Measurements from ENCODE around the gene NCOA5.

NCOA5 gene

GRCh38 chr20:46058599-46059281 lies 31.0 kb downstream of the NCOA5 start:
- no peak for DNase-seq

- DNase-seq, result no peak
Measured at GRCh38 chr20:46057856-46058598, 31.7 kb downstream of the NCOA5 start.

DNA sequence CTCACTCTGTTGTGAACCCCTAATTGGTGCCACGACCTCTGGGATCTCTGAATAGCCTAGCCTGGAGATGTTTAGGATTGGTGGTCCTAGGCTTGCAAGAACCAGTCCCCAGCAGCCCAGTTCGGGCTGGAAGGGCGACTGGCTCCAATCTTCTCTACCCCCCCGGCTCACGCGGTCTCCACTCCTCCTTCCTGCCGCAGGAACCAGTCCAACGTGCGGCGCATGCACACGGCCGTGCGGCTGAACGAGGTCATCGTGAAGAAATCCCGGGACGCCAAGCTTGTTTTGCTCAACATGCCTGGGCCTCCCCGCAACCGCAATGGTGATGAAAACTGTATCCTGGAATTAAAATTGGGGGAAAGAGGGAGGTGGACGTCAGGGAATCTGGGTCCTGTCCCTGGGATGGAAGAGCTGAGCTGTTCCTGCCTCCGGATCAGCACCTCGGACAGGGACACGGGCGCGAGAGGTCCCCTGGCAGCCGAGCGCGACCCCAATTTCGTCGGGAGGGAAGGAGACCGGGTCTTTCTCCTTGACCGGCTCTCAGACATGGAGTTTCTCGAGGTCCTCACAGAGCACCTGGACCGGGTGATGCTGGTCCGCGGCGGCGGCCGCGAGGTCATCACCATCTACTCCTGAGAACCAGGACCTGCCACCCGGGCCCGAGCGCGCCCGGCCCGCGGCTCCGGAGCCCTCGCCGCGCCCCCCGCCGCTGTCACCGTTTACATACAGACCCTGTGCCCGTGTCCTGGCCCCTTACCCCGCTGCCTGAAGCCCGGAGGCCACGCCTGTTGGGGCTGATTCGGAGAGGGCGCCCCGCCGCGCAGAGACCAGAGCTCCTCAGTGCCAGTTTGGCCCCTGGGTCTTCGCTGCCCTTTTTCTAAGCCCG lies 32.5 kb downstream of the NCOA5 start:
- peak; percentile 16 for DNase-seq

GRCh38 chr20:46056027-46056833 lies 33.5 kb downstream of the NCOA5 start:
- DNase-seq, result no peak

- DNase-seq, result no peak
Measured at GRCh38 chr20:46055269-46055668, 34.5 kb downstream of the NCOA5 start.

DNA sequence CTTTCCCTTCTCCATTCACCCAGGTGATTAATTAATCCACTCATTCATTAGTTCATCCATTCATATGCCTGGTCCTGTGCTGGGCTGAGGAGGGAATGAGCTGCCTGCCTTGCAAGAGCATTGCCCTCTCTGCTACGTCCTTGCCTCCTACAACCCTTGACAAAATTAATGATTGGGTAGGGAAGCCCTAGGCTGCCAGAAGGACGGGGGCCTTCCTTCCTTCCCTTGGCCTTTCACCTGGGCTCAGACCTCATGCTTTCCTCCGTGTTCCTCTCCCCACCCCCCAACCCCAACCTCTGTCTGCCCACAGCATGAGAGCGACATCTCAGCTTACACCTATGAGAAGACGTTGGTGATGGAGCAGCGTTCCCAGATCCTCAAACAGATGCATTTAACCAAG lies 35.2 kb downstream of the NCOA5 start:
- no peak for DNase-seq

GRCh38 chr20:46053416-46053815 lies 36.3 kb downstream of the NCOA5 start:
- no peak for DNase-seq

DNA sequence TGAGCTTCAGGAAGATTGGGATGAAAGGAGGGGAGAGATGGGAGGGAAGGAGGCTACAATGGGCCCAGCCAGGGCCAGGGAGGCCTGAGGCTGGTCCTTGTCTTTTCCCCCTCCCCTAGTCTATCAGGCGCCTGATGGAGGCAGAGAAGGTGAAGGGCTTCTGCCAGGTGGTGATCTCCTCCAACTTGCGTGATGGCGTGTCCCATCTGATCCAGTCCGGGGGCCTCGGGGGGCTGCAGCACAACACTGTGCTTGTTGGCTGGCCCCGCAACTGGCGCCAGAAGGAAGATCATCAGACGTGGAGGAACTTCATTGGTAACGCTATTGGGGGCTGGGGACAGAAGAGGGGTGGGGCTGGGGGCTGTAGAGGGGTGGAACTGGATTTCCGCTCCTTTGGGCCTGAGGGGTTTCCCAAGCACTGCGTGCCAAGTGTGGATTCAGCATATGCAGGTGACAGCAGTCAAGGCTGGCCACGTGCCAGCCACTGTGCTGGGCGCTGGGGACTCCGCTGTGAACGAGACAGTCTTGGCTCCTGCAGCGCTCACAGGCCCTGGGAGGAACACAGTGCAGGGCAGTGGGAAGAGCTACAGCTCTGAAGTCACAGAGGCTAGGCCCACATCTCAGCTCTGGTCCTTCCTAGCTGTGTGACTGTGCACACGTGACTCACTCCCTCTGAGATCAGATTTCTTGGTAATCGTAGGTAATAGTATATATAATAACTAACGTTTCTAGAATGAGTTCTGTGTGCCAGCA lies 38.0 kb downstream of the NCOA5 start:
- DNase-seq, result no peak

DNA sequence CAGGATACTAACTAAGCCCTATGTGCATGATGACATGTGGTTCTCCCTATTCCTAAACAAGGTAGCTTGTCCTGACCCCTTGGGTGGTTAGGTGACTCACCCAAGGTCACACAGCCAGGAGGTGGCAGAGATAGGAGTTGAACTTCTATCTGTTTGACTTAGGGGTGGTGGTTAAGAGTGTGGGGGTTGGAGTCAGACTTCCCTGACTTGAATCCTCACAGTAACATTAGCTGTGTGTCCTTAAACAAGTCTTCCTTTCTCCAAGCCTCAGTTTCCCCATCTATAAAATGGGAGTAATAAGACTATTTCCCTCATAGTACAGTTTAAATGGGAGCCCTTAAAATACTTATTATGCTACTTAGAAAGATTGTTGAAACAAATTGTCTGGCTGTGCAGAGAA lies 38.9 kb downstream of the NCOA5 start:
- no peak for DNase-seq

DNA sequence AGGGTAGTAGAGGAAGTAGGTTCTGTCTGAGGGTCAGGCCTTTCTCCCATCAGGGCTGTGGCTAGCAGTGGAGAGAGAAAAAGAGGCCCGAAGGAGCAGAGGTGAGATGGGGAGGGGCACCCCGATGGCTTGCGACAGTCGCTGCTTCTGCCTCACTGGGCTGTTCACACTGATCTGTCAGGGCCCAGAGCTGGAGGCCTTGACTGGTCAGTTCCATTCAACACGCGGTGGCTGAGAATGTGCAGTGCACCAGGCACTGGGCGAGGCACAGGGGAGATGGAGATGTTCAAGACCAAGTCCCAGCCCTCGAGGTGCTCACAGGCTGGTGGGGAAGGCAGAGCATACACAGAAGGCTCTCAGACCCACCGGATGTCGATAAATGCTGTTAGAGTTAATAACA lies 39.3 kb downstream of the NCOA5 start:
- DNase-seq, result no peak

- no peak for DNase-seq
Measured at GRCh38 chr20:46049815-46050214, 39.9 kb downstream of the NCOA5 start.

DNA sequence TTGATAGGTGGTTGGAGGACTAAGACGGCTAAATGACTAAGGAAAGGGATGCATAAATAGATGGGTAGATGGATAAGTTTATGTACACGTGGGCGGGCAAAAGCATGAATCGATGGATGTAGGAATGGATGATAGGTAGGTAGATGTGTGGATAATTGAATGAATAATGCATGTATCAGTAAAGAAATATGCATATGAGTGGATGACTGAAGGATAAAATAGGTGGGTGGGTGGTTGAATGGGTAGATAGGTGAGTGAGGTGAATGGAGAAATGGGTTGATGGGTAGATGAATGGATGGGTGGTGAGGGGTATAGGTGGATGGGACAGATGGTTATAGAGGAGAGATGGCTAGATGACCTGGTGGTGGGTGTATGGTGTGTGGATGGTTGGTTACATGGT lies 40.6 kb downstream of the NCOA5 start:
- no peak for DNase-seq

- DNase-seq, result no peak
Measured at GRCh38 chr20:46047821-46048220, 41.9 kb downstream of the NCOA5 start.

DNA sequence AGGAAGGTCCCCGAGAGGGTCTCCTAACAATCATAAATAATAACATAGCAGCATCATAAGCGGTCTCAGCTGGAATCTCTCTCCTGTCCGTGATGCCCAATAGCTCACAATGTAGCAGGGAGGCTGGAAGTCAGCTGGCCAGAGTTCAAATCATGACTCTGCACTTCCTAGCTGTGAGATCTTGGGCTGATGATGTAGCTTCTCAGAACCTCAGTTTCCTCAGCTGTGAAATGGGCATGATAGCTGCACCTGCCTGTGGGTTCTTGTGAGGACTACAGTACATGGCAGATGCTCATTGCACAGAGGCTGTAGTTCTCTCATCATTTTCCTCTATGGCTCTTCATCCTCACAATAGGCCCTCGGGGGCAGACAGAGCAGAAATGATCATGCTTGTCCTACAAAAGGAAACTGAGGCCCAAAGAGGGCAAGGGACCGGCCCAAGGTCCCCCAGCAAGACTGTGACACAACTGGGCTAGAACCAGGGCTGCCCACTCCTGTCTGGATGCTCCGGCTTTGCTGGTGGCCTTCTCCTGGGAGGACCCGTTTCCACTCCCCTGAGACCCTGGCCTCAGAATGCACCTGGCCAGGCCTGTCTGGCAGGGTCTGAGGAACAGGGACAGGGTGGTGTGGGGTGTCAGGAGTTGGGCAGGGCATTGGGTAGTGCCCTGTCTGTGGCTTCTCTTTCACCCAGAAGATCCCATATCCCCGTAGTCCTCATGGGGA lies 43.0 kb downstream of the NCOA5 start:
- DNase-seq, result no peak

GRCh38 chr20:46044896-46045295 lies 44.9 kb downstream of the NCOA5 start:
- no peak for DNase-seq

- DNase-seq, result no peak
Measured at GRCh38 chr20:46043556-46043955, 46.2 kb downstream of the NCOA5 start.

GRCh38 chr20:46040902-46041535 lies 48.7 kb downstream of the NCOA5 start:
- peak; percentile 47 for DNase-seq

GRCh38 chr20:46037036-46037435 lies 52.7 kb downstream of the NCOA5 start:
- no peak for DNase-seq

DNA sequence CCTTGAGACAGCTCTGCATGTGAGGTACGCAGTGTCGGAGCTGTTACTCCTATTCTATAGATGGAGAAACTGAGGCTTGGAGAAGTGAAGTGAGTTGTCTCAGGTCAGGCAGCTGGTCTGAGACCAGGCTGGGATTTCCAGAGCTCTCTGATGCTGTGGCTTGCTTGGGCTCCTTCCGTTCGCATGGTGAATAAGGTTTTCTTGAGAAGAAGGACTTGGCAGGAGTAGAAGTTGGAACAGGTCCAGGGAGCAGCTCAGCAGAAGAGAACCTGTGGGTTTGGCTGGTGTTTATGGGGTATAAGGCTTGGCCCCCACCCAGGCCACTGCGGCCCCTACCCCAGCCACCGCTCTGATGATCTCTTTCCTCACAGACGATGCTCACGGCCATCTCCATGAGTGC lies 53.4 kb downstream of the NCOA5 start:
- DNase-seq, result no peak

- no peak for DNase-seq
Measured at GRCh38 chr20:46035713-46036112, 54.0 kb downstream of the NCOA5 start.

DNA sequence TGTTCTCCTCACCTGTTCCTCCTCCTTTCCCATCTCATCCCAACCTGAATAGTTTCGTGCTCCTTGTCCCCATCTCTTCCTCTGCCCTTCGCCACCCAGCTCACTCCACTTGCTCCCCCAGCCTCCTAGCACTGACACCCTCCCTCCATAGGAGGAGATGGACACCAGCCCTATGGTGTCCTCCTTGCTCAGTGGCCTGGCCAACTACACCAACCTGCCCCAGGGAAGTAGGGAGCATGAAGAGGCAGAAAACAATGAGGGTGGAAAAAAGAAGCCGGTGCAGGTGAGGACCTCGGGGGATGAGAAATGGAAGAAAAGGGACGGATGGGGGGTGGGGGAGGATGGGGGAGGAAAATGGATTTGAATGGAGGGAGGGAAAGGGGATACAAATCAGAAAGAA lies 54.5 kb downstream of the NCOA5 start:
- DNase-seq, result no peak

Data from T1000 (cell line).